ENCODE measurements around the gene GDNF.
"Not testable (repeated sequence)": the region's sequence is repeated elsewhere in the genome, so short reads cannot be mapped to it uniquely, and the experiment has no call there.

The GDNF gene

GRCh38 chr5:37875051-37875787 lies 35.4 kb upstream of the GDNF start:
- no peak for DNase-seq (ENCODE audit: extremely low read depth, low read depth)
- no peak for TF ChIP-seq CTCF (IDR thresholded peaks at IDR 0.05; ENCODE audit: low read depth, low read length)

- DNase-seq (ENCODE audit: extremely low read depth, low read depth), result no peak
- TF ChIP-seq CTCF (IDR thresholded peaks at IDR 0.05; ENCODE audit: low read depth, low read length), result no peak
Measured at GRCh38 chr5:37873988-37874387, 34.1 kb upstream of the GDNF start.

GRCh38 chr5:37871023-37871815 lies 31.4 kb upstream of the GDNF start:
- no peak for DNase-seq (ENCODE audit: extremely low read depth, low read depth)

GRCh38 chr5:37869216-37869615 lies 29.4 kb upstream of the GDNF start:
- TF ChIP-seq CTCF (IDR thresholded peaks at IDR 0.05; ENCODE audit: low read depth, low read length), result no peak
- no peak for DNase-seq (ENCODE audit: extremely low read depth, low read depth)

More at GRCh38 chr5:37871023-37871815, 31.4 kb upstream of the GDNF start:
- TF ChIP-seq CTCF (IDR thresholded peaks at IDR 0.05; ENCODE audit: low read depth, low read length), result no peak

GRCh38 chr5:37867654-37868053 lies 27.8 kb upstream of the GDNF start:
- no peak for TF ChIP-seq CTCF (IDR thresholded peaks at IDR 0.05; ENCODE audit: low read depth, low read length)
- no peak for DNase-seq (ENCODE audit: extremely low read depth, low read depth)

GRCh38 chr5:37862907-37863306 lies 23.1 kb upstream of the GDNF start:
- not testable (repeated sequence) for DNase-seq (ENCODE audit: extremely low read depth, low read depth)

GRCh38 chr5:37860206-37860605 lies 20.4 kb upstream of the GDNF start:
- DNase-seq (ENCODE audit: extremely low read depth, low read depth), result no peak
- TF ChIP-seq CTCF (IDR thresholded peaks at IDR 0.05; ENCODE audit: low read depth, low read length), result no peak

Measured in AG09319 (cell line).